Lower leg skin (tissue), 4 donors: Measurements from ENCODE around the gene PURA. TPM values are rescaled to one million over a fixed set of nuclear protein-coding genes. Genes with fewer than 3 reads are reported as not detected.

Experiments
- DNase-seq, 2 donors: peaks; one replicate each; pipeline ENCODE4 v3.0.0-alpha.2; 2019; ENCODE audit warnings: low spot score in 2 of 2
- H3K4me3 ChIP-seq: fragments of 200-600 bp; sonication (generic); 2 replicates; pipeline ENCODE4 v1.5.1; 2017; ENCODE audit warnings: mild to moderate bottlenecking, low read depth; ENCODE audit not compliant: poor library complexity, severe bottlenecking
- POLR2A ChIP-seq, 2 donors: fragments of 450-650 bp; IDR thresholded peaks; one replicate each; pipeline ENCODE4 v1.6.1; 2016 to 2017; ENCODE audit warnings: antibody characterized with exemption in 2 of 2, mild to moderate bottlenecking in 1 of 2, moderate library complexity in 1 of 2
- WGBS, 2 donors: methylation state at CpG; one replicate each; pipeline ENCODE4 v1.1.5; 2018; 5-methylcytosine and 5-hydroxymethylcytosine counted together
- intact Hi-C: fragments of 100-400 bp; cut with DNase I; formaldehyde crosslinking; loops from one replicate; pipeline ENCODE4 v1.15.0; 2023; ENCODE audit warnings: low total_unique reads
- total RNA-seq, 4 donors: library from RNA; depleted of rRNA; stranded (reverse); fragments of >200 nt; gene quantifications; one replicate each; pipeline ENCODE4 v1.1.0, GENCODE V29; 2016
- TF ChIP-seq, protein P1 (sequence below), 3 donors: fragments of 450-650 bp; IDR thresholded peaks; one replicate each; pipeline ENCODE4 v1.5.1; 2016; ENCODE audit warnings: antibody characterized with exemption in 3 of 3, mild to moderate bottlenecking in 3 of 3, moderate library complexity in 2 of 3

The PURA gene
- total RNA-seq, 4 donors from 2014 or later = 15.0 to 16.8 (median 16.2) TPM

DNA sequence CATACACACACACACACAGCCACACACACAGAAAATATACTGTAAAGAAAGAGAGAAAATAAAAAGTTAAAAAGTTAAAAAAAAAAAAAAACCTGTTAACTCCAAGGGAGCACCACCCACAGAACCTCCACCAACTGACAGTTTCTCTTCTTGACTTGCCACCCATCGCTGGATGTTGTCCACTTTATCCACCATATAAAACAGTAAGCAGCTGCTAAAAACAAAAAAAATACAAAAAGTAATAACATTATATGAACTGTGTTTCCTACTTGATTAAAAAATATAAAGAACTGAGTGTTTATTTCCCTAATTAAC is 1.2 kb downstream of the PURA start:
- DNase-seq = no peak
- 37 to 46% methylated on average over 1 of the region's 1 CpG for WGBS, 2 donors
- no peak overlapping the region for H3K4me3 ChIP-seq
- TF ChIP-seq POLR2A (IDR thresholded peaks at IDR 0.05) = no peak
- TF ChIP-seq, protein P1, sequence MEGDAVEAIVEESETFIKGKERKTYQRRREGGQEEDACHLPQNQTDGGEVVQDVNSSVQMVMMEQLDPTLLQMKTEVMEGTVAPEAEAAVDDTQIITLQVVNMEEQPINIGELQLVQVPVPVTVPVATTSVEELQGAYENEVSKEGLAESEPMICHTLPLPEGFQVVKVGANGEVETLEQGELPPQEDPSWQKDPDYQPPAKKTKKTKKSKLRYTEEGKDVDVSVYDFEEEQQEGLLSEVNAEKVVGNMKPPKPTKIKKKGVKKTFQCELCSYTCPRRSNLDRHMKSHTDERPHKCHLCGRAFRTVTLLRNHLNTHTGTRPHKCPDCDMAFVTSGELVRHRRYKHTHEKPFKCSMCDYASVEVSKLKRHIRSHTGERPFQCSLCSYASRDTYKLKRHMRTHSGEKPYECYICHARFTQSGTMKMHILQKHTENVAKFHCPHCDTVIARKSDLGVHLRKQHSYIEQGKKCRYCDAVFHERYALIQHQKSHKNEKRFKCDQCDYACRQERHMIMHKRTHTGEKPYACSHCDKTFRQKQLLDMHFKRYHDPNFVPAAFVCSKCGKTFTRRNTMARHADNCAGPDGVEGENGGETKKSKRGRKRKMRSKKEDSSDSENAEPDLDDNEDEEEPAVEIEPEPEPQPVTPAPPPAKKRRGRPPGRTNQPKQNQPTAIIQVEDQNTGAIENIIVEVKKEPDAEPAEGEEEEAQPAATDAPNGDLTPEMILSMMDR (IDR thresholded peaks at IDR 0.05) = no peak
- intact Hi-C loops = no loop called here

DNA sequence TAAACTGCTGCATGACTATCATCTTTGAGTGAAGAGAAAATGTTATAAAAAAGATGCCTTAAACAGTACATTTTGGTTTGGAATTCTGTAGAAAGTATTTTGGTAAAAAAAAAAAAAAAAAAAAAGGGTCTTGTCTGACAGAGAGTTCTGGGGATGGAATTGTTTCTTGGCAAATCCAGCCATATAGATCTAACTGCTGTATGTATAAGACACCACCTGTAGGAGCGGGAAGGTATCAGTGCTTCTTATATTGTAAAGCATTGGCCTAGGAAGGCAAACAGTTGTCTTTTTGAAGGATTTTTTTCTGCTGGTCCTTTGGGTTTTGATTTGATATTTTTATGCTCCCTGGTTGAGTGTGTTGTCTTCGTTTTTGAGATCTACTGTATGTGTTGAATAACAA is 2.8 kb downstream of the PURA start:
- intact Hi-C loops = no loop called here
- WGBS, 2 donors = 47 to 65% methylated on average over 2 of the region's 2 CpGs
- H3K4me3 ChIP-seq = no peak overlapping the region
- no peak for DNase-seq
- TF ChIP-seq, protein P1 (IDR thresholded peaks at IDR 0.05) = no peak
- TF ChIP-seq POLR2A (IDR thresholded peaks at IDR 0.05) = no peak

DNA sequence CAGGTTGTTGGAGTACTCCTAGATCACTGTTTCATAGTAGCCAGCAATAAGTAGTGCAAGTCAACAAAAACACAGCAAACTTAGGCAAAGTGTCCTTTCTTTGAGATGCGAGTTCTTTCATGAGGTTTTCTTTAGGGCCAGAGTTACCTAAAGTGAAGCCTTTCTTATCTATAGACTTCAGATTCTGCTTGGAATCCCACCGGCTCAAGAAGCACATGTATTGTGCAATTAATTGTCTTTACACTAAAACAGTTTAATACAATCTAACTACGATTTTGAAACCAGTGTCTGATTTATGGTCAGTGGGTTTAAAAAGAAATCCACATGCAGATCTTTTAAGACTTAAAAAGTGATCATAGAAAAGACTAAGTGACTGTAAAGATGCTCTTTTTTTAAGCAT is 3.6 kb downstream of the PURA start:
- no peak for TF ChIP-seq POLR2A (IDR thresholded peaks at IDR 0.05)
- TF ChIP-seq, protein P1 (IDR thresholded peaks at IDR 0.05) = no peak
- DNase-seq = no peak
- no peak overlapping the region for H3K4me3 ChIP-seq
- WGBS, 2 donors = 59 to 68% methylated on average over 3 of the region's 3 CpGs
- intact Hi-C loops = no loop called here

DNA sequence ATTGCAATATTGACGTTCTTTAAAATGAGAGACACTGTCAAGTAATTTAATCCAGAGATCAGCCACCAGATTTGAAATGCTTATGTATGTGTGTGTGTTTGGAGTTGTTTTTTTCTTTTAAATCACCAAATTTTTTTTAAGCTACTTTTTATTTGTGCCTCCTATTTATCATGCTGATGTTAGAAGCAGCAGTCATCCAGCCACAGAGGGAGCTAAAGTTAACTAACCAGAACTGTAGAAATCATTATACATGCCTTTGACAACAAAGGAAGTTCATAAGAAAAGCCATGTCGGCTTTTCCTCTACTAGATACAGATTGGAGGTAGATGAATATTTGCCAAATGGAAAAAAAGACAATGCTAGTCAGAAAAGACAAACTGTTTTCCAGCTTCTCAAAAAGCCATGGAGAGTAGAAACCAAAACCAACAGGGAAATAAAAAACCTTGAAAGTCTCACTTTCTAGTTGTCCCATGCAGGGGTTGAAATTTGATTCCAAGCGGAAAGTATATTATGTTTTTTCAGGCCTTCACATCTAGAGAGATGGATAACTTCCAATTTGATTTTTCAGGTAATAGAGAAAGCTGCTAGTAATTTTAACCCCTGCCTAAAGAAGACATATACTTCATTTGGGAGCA is 4.5 kb downstream of the PURA start:
- DNase-seq = no peak
- no peak overlapping the region for H3K4me3 ChIP-seq
- intact Hi-C loops = no loop called here
- WGBS, 2 donors = 62 to 66% methylated on average over 3 of the region's 3 CpGs
- TF ChIP-seq, protein P1 (IDR thresholded peaks at IDR 0.05) = no peak
- TF ChIP-seq POLR2A (IDR thresholded peaks at IDR 0.05) = no peak

DNA sequence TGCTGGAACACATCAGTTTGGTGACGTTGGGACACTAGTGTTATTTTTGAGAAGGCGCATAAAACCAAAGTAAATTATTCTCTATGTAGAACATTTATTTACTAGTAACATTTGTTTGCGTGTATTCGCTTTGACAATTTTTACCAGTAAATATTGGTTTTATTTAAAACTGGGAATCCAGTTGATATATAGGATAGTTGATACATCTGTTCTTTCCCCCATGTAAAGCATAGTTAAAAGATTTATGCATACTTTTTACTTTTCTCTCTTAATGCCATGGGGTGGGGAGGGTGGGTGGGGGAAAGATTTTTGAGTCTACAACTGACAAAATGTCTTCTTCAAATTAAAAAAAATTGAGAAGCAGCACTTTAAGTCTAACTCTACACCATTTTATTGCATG is 11.7 kb downstream of the PURA start, which contains the start of gene IGIP:
Gene IGIP, plus strand, starts transcription at position 301 of the 400 bp plus-strand sequence. CDS start 2,540 bp downstream, outside the sequence.
- 97% methylated on average over 4 of the region's 4 CpGs for WGBS, 2 donors
- DNase-seq = no peak
- intact Hi-C loops = no loop called here
- no peak within 1 kb of the TSS for H3K4me3 ChIP-seq
- TF ChIP-seq POLR2A (IDR thresholded peaks at IDR 0.05) = no peak
- TF ChIP-seq, protein P1 (IDR thresholded peaks at IDR 0.05) = no peak
